Astrocyte (in vitro differentiated cells and primary cell): ENCODE data around the gene TEKT3. TPM values are rescaled to one million over a fixed set of nuclear protein-coding genes. Genes with fewer than 3 reads are reported as not detected.
A peak's percentile ranks its signal among the peaks of the same experiment; 100 is the strongest.

Experiments
- DNase-seq: peaks from one replicate; pipeline ENCODE4 v3.0.0-alpha.2; 2010; ENCODE audit warnings: low read depth
- FAIRE-seq: peaks from 2 replicates; lab custom pipeline; 2011; peaks lifted over from hg19 to GRCh38; lab: Jason Lieb, UNC
- H2AFZ ChIP-seq: 2 replicates; pipeline ENCODE4 v1.6.0; 2012; ENCODE audit warnings: low read depth, low read length, inconsistent platforms
- H3K27ac ChIP-seq: 2 replicates; pipeline ENCODE4 v1.5.1; 2011; ENCODE audit warnings: low read depth, low read length, inconsistent platforms
- H3K27me3 ChIP-seq: 2 replicates; pipeline ENCODE4 v1.6.0; 2011; ENCODE audit warnings: low read length, inconsistent platforms; ENCODE audit not compliant: insufficient read depth
- H3K36me3 ChIP-seq: 2 replicates; pipeline ENCODE4 v1.5.1; 2011; ENCODE audit warnings: low read length, inconsistent platforms; ENCODE audit not compliant: insufficient read depth
- H3K4me1 ChIP-seq: 2 replicates; pipeline ENCODE4 v1.5.1; 2011; ENCODE audit warnings: low read length, inconsistent platforms; ENCODE audit not compliant: insufficient read depth
- H3K4me2 ChIP-seq: 2 replicates; pipeline ENCODE4 v1.6.0; 2012; ENCODE audit warnings: low read length, inconsistent platforms
- H3K4me3 ChIP-seq: 2 replicates; pipeline ENCODE4 v1.5.1; 2011; ENCODE audit warnings: low read depth, mild to moderate bottlenecking, low read length, inconsistent platforms; ENCODE audit not compliant: insufficient read depth
- H3K79me2 ChIP-seq: 2 replicates; pipeline ENCODE4 v1.6.0; 2012; ENCODE audit warnings: mild to moderate bottlenecking, low read length, inconsistent platforms; ENCODE audit not compliant: insufficient read depth
- H3K9ac ChIP-seq: 2 replicates; pipeline ENCODE4 v1.6.0; 2012; ENCODE audit warnings: mild to moderate bottlenecking, low read length, inconsistent platforms
- H3K9me3 ChIP-seq: 2 replicates; pipeline ENCODE4 v1.5.1; 2012; ENCODE audit warnings: low read depth, mild to moderate bottlenecking, low read length, inconsistent platforms; ENCODE audit not compliant: insufficient read depth
- H4K20me1 ChIP-seq: 2 replicates; pipeline ENCODE4 v1.6.0; 2012; ENCODE audit warnings: low read length, inconsistent platforms; ENCODE audit not compliant: insufficient read depth
- H3K27ac Mint-ChIP-seq: one replicate; pipeline ENCODE4 v1.8.0; 2021; ENCODE audit warnings: mild to moderate bottlenecking, mixed read lengths; ENCODE audit not compliant: unreplicated experiment
- H3K27me3 Mint-ChIP-seq: one replicate; pipeline ENCODE4 v1.8.0; 2021; ENCODE audit warnings: low read depth, mixed read lengths; ENCODE audit not compliant: unreplicated experiment
- H3K36me3 Mint-ChIP-seq: one replicate; pipeline ENCODE4 v1.8.0; 2021; ENCODE audit warnings: low read depth, mixed read lengths; ENCODE audit not compliant: unreplicated experiment
- H3K4me1 Mint-ChIP-seq: one replicate; pipeline ENCODE4 v1.8.0; 2021; ENCODE audit warnings: low read depth, mixed read lengths; ENCODE audit not compliant: unreplicated experiment
- H3K4me3 Mint-ChIP-seq: one replicate; pipeline ENCODE4 v1.8.0; 2021; ENCODE audit warnings: mild to moderate bottlenecking, moderate library complexity, mixed read lengths; ENCODE audit not compliant: unreplicated experiment
- H3K9me3 Mint-ChIP-seq: one replicate; pipeline ENCODE4 v1.8.0; 2021; ENCODE audit warnings: mild to moderate bottlenecking, mixed read lengths; ENCODE audit not compliant: unreplicated experiment
- CTCF ChIP-seq: IDR thresholded peaks from 2 replicates; pipeline ENCODE4 v1.5.1; 2011; ENCODE audit warnings: low read depth, mild to moderate bottlenecking, inconsistent platforms, low read length, moderate library complexity; ENCODE audit not compliant: insufficient read depth
- EZH2 ChIP-seq: IDR thresholded peaks from 2 replicates; pipeline ENCODE4 v1.6.1; 2012; ENCODE audit warnings: mild to moderate bottlenecking, low read length, inconsistent platforms; ENCODE audit not compliant: insufficient read depth
- total RNA-seq: library from RNA; stranded (reverse); gene quantifications from 2 replicates; pipeline ENCODE4 v1.2.1, GENCODE V29; 2021

The TEKT3 gene
- total RNA-seq, 1 donor from 2014 or later: not detected

GRCh38 chr17:15271741-15272140, 69.7 kb downstream of the TEKT3 start:
- Histone ChIP-seq H3K27me3 (peaks cover 15% of the 10 kb centered on the region), H4K20me1 (no peaks in the 10 kb centered on the region), H3K36me3 (no peaks in the 10 kb centered on the region), H3K9me3 (no peaks in the 10 kb centered on the region), H3K79me2 (no peaks in the 10 kb centered on the region), H3K9ac (no peak overlapping the region), H2AFZ (no peak overlapping the region), H3K4me2 (peak overlapping the region; percentile 11), H3K4me3 (no peak overlapping the region), H3K4me1 (peaks cover 17% of the 10 kb centered on the region), H3K27ac (no peak overlapping the region)
- DNase-seq (peak; percentile 38), FAIRE-seq (no peak)
- Mint-ChIP-seq H3K27me3 (peaks cover 3% of the 10 kb centered on the region), H3K9me3 (peaks cover 7% of the 10 kb centered on the region), H3K4me1 (peaks cover 52% of the 10 kb centered on the region), H3K4me3 (no peak overlapping the region), H3K36me3 (no peaks in the 10 kb centered on the region), H3K27ac (peak overlapping the region; percentile 13)
- TF ChIP-seq EZH2: no peak

GRCh38 chr17:15270628-15271381, 70.6 kb downstream of the TEKT3 start:
- DNase-seq: no peak
- Histone ChIP-seq H3K36me3 (no peaks in the 10 kb centered on the region), H3K4me2 (no peak overlapping the region), H3K4me1 (peaks cover 17% of the 10 kb centered on the region), H3K79me2 (no peaks in the 10 kb centered on the region), H3K27ac (no peak overlapping the region), H3K4me3 (no peak overlapping the region), H3K9ac (no peak overlapping the region), H2AFZ (no peak overlapping the region), H4K20me1 (no peaks in the 10 kb centered on the region), H3K9me3 (no peaks in the 10 kb centered on the region), H3K27me3 (peaks cover 19% of the 10 kb centered on the region)
- Mint-ChIP-seq H3K27me3 (peaks cover 11% of the 10 kb centered on the region), H3K4me1 (peaks cover 49% of the 10 kb centered on the region), H3K9me3 (peaks cover 7% of the 10 kb centered on the region), H3K27ac (peak overlapping the region; percentile 8), H3K4me3 (no peak overlapping the region), H3K36me3 (no peaks in the 10 kb centered on the region)
- TF ChIP-seq EZH2 (no peak), CTCF (no peak)
- no peak for FAIRE-seq

- H3K4me3 ChIP-seq: no peak overlapping the region
- H3K36me3 ChIP-seq: no peaks in the 10 kb centered on the region
- H3K27me3 ChIP-seq: peaks cover 26% of the 10 kb centered on the region
- H3K27ac ChIP-seq: no peak overlapping the region
- Mint-ChIP-seq H3K36me3 (no peaks in the 10 kb centered on the region), H3K4me3 (no peak overlapping the region), H3K27ac (no peak overlapping the region), H3K27me3 (peaks cover 21% of the 10 kb centered on the region), H3K9me3 (peaks cover 5% of the 10 kb centered on the region), H3K4me1 (peaks cover 49% of the 10 kb centered on the region)
- FAIRE-seq (no peak), DNase-seq (no peak)
- H3K4me1 ChIP-seq: peaks cover 17% of the 10 kb centered on the region
- H4K20me1 ChIP-seq: no peaks in the 10 kb centered on the region
- H2AFZ ChIP-seq: no peak overlapping the region
- H3K9ac ChIP-seq: no peak overlapping the region
- no peaks in the 10 kb centered on the region for H3K9me3 ChIP-seq
- no peak overlapping the region for H3K4me2 ChIP-seq
- no peak for TF ChIP-seq CTCF
- no peak for TF ChIP-seq EZH2
- H3K79me2 ChIP-seq: no peaks in the 10 kb centered on the region
Observed at GRCh38 chr17:15269780-15270089, 71.7 kb downstream of the TEKT3 start.
